ENCODE results near the gene DHRS7B. TPM values are rescaled to one million over a fixed set of nuclear protein-coding genes. Genes with fewer than 3 reads are reported as not detected.
"Not testable (repeated sequence)": the region's sequence is repeated elsewhere in the genome, so short reads cannot be mapped to it uniquely, and the experiment has no call there.

Gene DHRS7B, protein sequence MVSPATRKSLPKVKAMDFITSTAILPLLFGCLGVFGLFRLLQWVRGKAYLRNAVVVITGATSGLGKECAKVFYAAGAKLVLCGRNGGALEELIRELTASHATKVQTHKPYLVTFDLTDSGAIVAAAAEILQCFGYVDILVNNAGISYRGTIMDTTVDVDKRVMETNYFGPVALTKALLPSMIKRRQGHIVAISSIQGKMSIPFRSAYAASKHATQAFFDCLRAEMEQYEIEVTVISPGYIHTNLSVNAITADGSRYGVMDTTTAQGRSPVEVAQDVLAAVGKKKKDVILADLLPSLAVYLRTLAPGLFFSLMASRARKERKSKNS
- total RNA-seq (10 to 100 TPM; 16.9 to 21.8 TPM), polyA plus RNA-seq (10 to 100 TPM in 1 of 2 donors, 1 to 10 TPM in 1; 8.1 to 19.5 TPM)
- long read RNA-seq, donor 1, transcript DHRS7B-207 (1 exons, 1,910 nt): minor isoform, 18 of 98 reads
- long read RNA-seq, donor 1, transcript DHRS7B-201 (6 exons, 1,567 nt): minor isoform, 9 of 98 reads
- long read RNA-seq, donor 1, transcript DHRS7B-202 (7 exons, 2,175 nt): major isoform, 53 of 98 reads
- long read RNA-seq, donor 1, partial matches to known transcripts: 1 of 98 reads
- long read RNA-seq, donor 1, other reads (novel, unspliced or antisense): 17 of 98 reads
- long read RNA-seq, donor 2, transcript DHRS7B-202 (7 exons, 2,175 nt): major isoform, 10 of 20 reads
- long read RNA-seq, donor 2, partial matches to known transcripts: 0 of 20 reads
- long read RNA-seq, donor 2, other reads (novel, unspliced or antisense): 7 of 20 reads

DNA sequence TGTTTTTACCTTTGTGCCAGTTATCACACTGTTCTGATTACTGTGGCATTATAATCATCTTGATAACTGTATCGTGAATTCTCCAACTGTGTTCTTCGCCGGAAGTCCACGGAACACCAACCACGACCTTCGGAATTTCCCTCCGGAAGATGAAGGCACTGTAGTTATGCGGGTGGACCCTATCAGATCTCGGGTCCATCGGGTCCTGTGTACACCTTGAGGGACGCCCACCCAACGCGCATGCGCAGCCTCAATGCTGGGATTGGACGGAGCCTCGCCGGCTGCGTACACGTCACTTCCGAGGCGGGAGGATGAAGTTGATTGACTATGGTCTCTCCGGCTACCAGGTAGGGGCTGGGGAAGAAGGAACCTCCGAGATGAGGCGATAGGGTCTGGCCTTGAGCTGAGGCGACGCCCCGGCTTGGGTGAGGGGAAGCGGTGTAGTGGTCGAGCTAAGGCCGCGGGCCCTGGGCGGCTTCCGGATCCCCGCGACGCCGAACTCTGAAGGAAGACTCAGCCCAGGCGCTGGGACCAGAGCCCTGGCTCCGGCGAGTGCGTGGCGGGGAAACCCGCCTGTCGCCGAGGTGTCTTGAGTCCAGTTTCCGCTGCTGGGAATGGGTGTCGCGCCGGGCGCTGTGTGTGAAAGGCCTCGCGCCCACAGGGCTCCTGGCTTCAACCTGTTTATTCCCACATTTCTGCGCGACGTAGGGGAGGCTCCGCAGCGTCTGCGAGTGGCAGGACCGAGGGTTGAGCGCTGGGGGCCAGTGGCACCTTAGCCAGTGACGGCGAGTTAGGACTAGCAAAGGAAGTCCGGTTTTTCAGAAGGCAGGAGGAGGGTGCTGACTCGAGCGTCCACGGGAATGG is at the start of gene DHRS7B:
TSS of gene DHRS7B (plus strand) at position 320 of the 864 bp plus-strand sequence. CDS start at position 328, 8 bp downstream.
- 0 to 1% methylated on average over 66 of the region's 66 CpGs for WGBS, 2 donors
- DNase-seq (peak; percentile 97 to 99), ATAC-seq (ENCODE audit: low FRiP score) (peak; percentile 96)
- H3K27me3 ChIP-seq (ENCODE audit: control insufficient read depth in 1 of 2, insufficient read depth in 2 of 2, low read length in 1 of 2): no peaks in the 10 kb centered on the region
- intact Hi-C loops (cut with DNase I): loop anchor here (2.0 to 10.0 kb wide), 8 partner anchors 40 to 385 kb away; partner anchors contain the start of genes TMEM11 (in 2 of the 2) and NATD1 (in 1 of the 2)
- H3K4me1 ChIP-seq (ENCODE audit: control insufficient read depth in 1 of 2, insufficient read depth in 2 of 2, low read length in 2 of 2): no peaks in the 10 kb centered on the region
- H3K36me3 ChIP-seq (ENCODE audit: control insufficient read depth in 1 of 2, insufficient read depth in 2 of 2, low read length in 1 of 2): no peaks in the 10 kb centered on the region
- H3K9me3 ChIP-seq (ENCODE audit: control insufficient read depth, low read length): no peaks in the 10 kb centered on the region
- H3K27ac ChIP-seq (ENCODE audit: low read depth in 1 of 2, low read length in 2 of 2): peak within 1 kb of the TSS in 1 of 2 donors; percentile 69
- peak within 1 kb of the TSS; percentile 53 to 71 for H3K4me3 ChIP-seq (ENCODE audit: low read length in 2 of 2)

DNA sequence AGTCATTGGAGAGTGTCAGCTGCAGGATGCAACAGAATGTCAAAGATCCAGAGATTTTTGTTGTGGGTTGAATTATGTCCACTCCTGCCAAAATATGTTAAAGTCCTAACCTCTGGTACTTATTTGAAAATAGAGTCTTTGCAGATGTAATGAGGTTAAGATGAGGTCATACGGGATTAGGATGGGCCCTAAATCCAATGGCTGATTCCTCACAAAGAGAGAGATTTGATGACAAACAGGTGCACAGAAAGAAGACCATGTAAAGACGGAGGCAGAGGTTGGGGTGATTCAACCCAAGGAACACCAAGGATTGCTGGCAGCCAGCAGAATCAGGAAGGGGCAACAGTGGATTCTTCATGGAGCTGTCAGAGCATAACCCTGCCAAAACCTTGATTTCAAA is 49.5 kb upstream of the DHRS7B start:
- H3K4me3 ChIP-seq (ENCODE audit: low read length in 2 of 2): no peak overlapping the region
- H3K27me3 ChIP-seq (ENCODE audit: control insufficient read depth in 1 of 2, insufficient read depth in 2 of 2, low read length in 1 of 2): no peaks in the 10 kb centered on the region
- DNase-seq (no peak), ATAC-seq (ENCODE audit: low FRiP score) (no peak)
- intact Hi-C loops (cut with DNase I): no loop called here
- H3K27ac ChIP-seq (ENCODE audit: low read depth in 1 of 2, low read length in 2 of 2): no peak overlapping the region
- 69 to 100% methylated on average over 2 of the region's 2 CpGs for WGBS, 2 donors
- H3K36me3 ChIP-seq (ENCODE audit: control insufficient read depth in 1 of 2, insufficient read depth in 2 of 2, low read length in 1 of 2): no peaks in the 10 kb centered on the region
- H3K4me1 ChIP-seq (ENCODE audit: control insufficient read depth in 1 of 2, insufficient read depth in 2 of 2, low read length in 2 of 2): no peaks in the 10 kb centered on the region
- no peaks in the 10 kb centered on the region for H3K9me3 ChIP-seq (ENCODE audit: control insufficient read depth, low read length)

DNA sequence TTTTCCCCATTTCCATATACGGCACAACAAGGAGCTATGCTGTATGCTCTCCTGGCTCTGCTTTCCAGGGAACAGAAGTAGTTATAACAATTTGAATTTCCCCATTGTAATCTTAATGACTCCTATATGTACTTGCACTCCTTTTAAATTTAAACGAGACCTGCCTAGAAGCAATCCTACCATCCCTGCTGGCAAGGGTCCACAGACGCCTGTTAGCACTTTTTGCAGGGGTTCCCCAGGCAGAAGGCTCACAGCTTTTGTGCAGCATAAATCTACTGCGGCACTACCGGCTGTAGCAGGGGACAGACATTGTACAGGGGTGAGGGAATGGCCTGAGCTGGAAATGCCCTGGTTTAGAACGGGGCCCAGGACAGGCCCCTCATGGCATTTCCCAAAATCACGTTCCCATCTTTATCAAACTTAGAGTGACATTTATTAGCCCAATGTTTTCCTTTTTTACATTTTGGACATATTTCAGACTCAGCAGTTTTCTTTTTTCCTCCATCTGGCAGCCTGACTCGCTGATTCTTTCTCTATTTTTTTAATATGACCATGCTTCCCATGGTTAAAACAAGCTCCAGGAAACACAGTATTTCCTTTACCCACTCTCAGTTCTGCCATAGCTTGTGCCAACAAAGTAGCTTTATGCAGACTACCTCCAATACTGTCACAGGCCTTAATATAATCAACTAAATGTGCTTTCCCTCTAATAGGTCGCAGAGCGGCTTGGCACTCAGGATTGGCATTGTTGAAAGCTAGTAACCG is 48.6 kb upstream of the DHRS7B start:
- 28 to 39% methylated on average over 11 of the region's 11 CpGs for WGBS, 2 donors
- Histone ChIP-seq H3K36me3 (ENCODE audit: control insufficient read depth in 1 of 2, insufficient read depth in 2 of 2, low read length in 1 of 2) (no peaks in the 10 kb centered on the region), H3K4me1 (ENCODE audit: control insufficient read depth in 1 of 2, insufficient read depth in 2 of 2, low read length in 2 of 2) (no peaks in the 10 kb centered on the region), H3K9me3 (ENCODE audit: control insufficient read depth, low read length) (no peaks in the 10 kb centered on the region), H3K27ac (ENCODE audit: low read depth in 1 of 2, low read length in 2 of 2) (no peak overlapping the region), H3K27me3 (ENCODE audit: control insufficient read depth in 1 of 2, insufficient read depth in 2 of 2, low read length in 1 of 2) (no peaks in the 10 kb centered on the region), H3K4me3 (ENCODE audit: low read length in 2 of 2) (no peak overlapping the region)
- DNase-seq (no peak), ATAC-seq (ENCODE audit: low FRiP score) (no peak)
- intact Hi-C loops (cut with DNase I): no loop called here

DNA sequence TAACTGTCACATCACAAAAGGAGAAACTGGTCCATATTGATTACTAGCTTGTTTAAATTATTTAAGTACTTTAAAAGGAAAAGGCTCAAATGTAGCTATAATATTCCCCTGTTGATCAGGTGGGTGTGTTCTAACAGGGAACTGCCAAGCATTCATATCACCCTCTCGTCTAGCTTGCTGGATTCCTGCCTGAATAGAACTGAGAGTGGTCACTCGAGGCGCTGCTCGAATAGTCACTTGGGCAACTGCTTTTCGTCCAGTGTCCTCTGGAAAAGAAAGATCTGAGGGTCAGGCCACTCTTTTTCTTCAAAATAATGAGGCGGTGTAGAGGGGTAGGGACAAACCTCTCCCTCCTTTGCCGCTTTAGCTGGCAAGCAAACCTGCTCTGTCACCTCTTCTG is 47.6 kb upstream of the DHRS7B start:
- 52% methylated on average over 7 of the region's 7 CpGs for WGBS, 2 donors
- intact Hi-C loops (cut with DNase I): no loop called here
- no peaks in the 10 kb centered on the region for H3K36me3 ChIP-seq (ENCODE audit: control insufficient read depth in 1 of 2, insufficient read depth in 2 of 2, low read length in 1 of 2)
- H3K27me3 ChIP-seq (ENCODE audit: control insufficient read depth in 1 of 2, insufficient read depth in 2 of 2, low read length in 1 of 2): no peaks in the 10 kb centered on the region
- H3K27ac ChIP-seq (ENCODE audit: low read depth in 1 of 2, low read length in 2 of 2): no peak overlapping the region
- no peak overlapping the region for H3K4me3 ChIP-seq (ENCODE audit: low read length in 2 of 2)
- no peaks in the 10 kb centered on the region for H3K9me3 ChIP-seq (ENCODE audit: control insufficient read depth, low read length)
- no peaks in the 10 kb centered on the region for H3K4me1 ChIP-seq (ENCODE audit: control insufficient read depth in 1 of 2, insufficient read depth in 2 of 2, low read length in 2 of 2)
- no peak for ATAC-seq (ENCODE audit: low FRiP score)
- DNase-seq: no peak

DNA sequence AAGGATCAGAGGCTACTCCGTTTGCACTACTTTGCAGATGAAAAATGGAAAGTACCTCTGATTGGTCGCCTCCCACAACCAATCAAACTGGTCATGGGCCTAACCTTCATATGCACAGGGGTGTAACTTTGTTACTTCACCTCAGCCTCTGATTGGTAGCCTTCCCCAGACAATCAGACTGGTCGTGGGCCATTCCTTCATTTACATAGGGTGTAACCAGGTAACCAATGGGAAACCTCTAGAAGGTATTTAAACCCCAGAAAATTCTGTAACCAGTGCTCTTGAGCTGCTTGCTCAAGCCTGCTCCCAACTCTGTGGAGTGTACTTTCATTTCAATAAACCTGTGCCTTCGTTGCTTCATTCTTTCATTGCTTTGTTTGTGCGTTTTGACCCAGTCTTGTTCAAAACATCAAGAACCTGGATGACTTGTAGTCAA is 44.7 kb upstream of the DHRS7B start:
- DNase-seq: no peak
- WGBS, 2 donors: 87 to 89% methylated on average over 5 of the region's 5 CpGs
- Histone ChIP-seq H3K9me3 (ENCODE audit: control insufficient read depth, low read length) (no peaks in the 10 kb centered on the region), H3K27ac (ENCODE audit: low read depth in 1 of 2, low read length in 2 of 2) (no peak overlapping the region), H3K36me3 (ENCODE audit: control insufficient read depth in 1 of 2, insufficient read depth in 2 of 2, low read length in 1 of 2) (no peaks in the 10 kb centered on the region), H3K27me3 (ENCODE audit: control insufficient read depth in 1 of 2, insufficient read depth in 2 of 2, low read length in 1 of 2) (no peaks in the 10 kb centered on the region), H3K4me3 (ENCODE audit: low read length in 2 of 2) (no peak overlapping the region), H3K4me1 (ENCODE audit: control insufficient read depth in 1 of 2, insufficient read depth in 2 of 2, low read length in 2 of 2) (no peaks in the 10 kb centered on the region)
- no peak for ATAC-seq (ENCODE audit: low FRiP score)
- intact Hi-C loops (cut with DNase I): no loop called here

DNA sequence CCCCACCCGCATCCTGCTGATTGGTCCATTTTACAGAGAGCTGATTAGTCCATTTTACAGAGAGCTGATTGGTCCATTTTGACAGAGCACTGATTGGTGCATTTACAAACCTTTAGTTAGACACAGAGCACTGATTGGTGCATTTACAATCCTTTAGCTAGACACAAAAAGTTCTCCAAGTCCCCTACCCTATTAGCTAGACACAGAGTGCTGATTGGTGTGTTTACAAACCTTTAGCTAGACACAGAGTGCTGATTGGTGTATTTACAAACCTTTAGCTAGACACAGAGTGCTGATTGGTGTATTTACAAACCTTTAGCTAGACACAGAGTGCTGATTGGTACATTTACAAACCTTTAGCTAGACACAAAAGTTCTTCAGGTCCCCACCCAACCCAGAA is 41.5 kb upstream of the DHRS7B start:
- H3K4me3 ChIP-seq (ENCODE audit: low read length in 2 of 2); ATAC-seq (ENCODE audit: low FRiP score); DNase-seq; H3K9me3 ChIP-seq (ENCODE audit: control insufficient read depth, low read length); H3K4me1 ChIP-seq (ENCODE audit: control insufficient read depth in 1 of 2, insufficient read depth in 2 of 2, low read length in 2 of 2); intact Hi-C loops (cut with DNase I); H3K36me3 ChIP-seq (ENCODE audit: control insufficient read depth in 1 of 2, insufficient read depth in 2 of 2, low read length in 1 of 2); H3K27me3 ChIP-seq (ENCODE audit: control insufficient read depth in 1 of 2, insufficient read depth in 2 of 2, low read length in 1 of 2); H3K27ac ChIP-seq (ENCODE audit: low read depth in 1 of 2, low read length in 2 of 2): not testable (repeated sequence)
- WGBS, 2 donors: 90 to 93% methylated on average over 1 of the region's 1 CpG

DNA sequence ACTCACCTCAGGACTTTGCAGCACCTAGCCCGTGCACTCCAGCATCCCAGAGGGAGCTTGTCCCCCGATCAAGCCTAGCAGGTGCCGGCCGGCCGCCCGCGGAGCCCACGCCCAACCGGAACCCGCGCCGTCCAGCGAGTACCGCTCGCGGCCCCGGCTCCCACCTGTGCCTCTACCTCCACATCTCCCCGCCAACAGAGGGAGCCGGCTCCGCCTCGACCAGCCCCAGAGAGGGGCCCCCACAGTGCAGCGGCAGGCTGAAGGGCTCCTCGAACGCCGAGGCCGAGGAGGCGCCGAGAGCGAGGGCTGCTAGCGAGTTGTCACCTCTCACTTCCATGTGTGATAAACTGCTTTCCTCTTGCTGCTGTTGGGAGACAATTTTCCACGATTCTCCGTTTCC is 41.1 kb upstream of the DHRS7B start:
- intact Hi-C loops (cut with DNase I): no loop called here
- H3K27me3 ChIP-seq (ENCODE audit: control insufficient read depth in 1 of 2, insufficient read depth in 2 of 2, low read length in 1 of 2): no peaks in the 10 kb centered on the region
- no peaks in the 10 kb centered on the region for H3K36me3 ChIP-seq (ENCODE audit: control insufficient read depth in 1 of 2, insufficient read depth in 2 of 2, low read length in 1 of 2)
- no peak overlapping the region for H3K4me3 ChIP-seq (ENCODE audit: low read length in 2 of 2)
- DNase-seq (no peak), ATAC-seq (ENCODE audit: low FRiP score) (no peak)
- no peaks in the 10 kb centered on the region for H3K4me1 ChIP-seq (ENCODE audit: control insufficient read depth in 1 of 2, insufficient read depth in 2 of 2, low read length in 2 of 2)
- no peak overlapping the region for H3K27ac ChIP-seq (ENCODE audit: low read depth in 1 of 2, low read length in 2 of 2)
- H3K9me3 ChIP-seq (ENCODE audit: control insufficient read depth, low read length): no peaks in the 10 kb centered on the region
- 84 to 90% methylated on average over 32 of the region's 32 CpGs for WGBS, 2 donors

DNA sequence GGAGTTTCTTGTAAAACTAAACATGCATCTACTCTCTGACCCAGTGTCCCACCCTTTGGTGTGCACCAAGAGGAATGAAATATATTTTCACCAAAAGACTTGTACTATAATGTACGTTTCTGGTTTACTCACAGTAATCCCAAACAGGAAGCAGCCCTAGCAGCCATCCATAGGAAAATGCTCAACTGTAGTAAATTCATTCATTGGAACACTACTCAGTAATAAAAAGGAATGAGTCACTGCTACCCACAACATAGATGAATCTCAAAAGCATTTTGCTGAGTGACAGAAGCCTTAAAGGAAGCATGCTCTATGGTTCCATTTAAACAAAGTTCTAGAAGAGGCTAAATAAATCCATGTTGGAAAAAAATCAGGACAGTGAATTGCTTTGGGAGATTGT is 37.6 kb upstream of the DHRS7B start:
- no peaks in the 10 kb centered on the region for H3K9me3 ChIP-seq (ENCODE audit: control insufficient read depth, low read length)
- H3K4me3 ChIP-seq (ENCODE audit: low read length in 2 of 2): no peak overlapping the region
- 82% methylated on average over 1 of the region's 1 CpG for WGBS, 2 donors
- ATAC-seq (ENCODE audit: low FRiP score) (no peak), DNase-seq (no peak)
- no peaks in the 10 kb centered on the region for H3K27me3 ChIP-seq (ENCODE audit: control insufficient read depth in 1 of 2, insufficient read depth in 2 of 2, low read length in 1 of 2)
- H3K27ac ChIP-seq (ENCODE audit: low read depth in 1 of 2, low read length in 2 of 2): no peak overlapping the region
- intact Hi-C loops (cut with DNase I): no loop called here
- no peaks in the 10 kb centered on the region for H3K4me1 ChIP-seq (ENCODE audit: control insufficient read depth in 1 of 2, insufficient read depth in 2 of 2, low read length in 2 of 2)
- H3K36me3 ChIP-seq (ENCODE audit: control insufficient read depth in 1 of 2, insufficient read depth in 2 of 2, low read length in 1 of 2): no peaks in the 10 kb centered on the region
